HG02623 (cell line): ENCODE measurements around the gene TMA16.
"Not testable (repeated sequence)": the region's sequence is repeated elsewhere in the genome, so short reads cannot be mapped to it uniquely, and the experiment has no call there.

Experiments
- ATAC-seq: cut with Tn5 transposase; IDR thresholded peaks from one replicate; pipeline ENCODE4 v1.9.1; 2021; ENCODE audit warnings: moderate library complexity; ENCODE audit not compliant: unreplicated experiment

TMA16 gene

GRCh38 chr4:163494360-163495241, at the start of gene TMA16:
TSS of gene TMA16 (plus strand) at chr4:163494690. CDS start at chr4:163494802, 112 bp downstream.
- ATAC-seq: peak; percentile 85

DNA sequence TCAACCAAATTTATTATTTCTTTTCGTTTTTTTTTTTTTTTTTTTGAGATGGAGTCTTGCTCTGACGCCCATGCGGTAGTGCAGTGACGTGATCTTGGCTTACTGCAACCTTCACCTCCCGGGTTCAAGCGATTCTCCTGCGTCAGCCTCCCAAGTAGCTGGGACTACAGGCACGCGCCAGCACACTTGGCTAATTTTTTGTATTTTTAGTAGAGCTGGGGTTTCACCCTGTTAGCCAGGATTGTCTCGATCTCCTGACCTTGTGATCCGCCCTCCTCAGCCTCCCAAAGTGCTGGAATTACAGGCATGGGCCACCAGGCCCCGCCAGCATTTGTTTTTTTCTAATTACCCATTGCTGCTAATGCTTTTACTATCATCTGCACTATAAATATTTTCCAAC, 47.5 kb upstream of the TMA16 start:
- ATAC-seq: not testable (repeated sequence)

DNA sequence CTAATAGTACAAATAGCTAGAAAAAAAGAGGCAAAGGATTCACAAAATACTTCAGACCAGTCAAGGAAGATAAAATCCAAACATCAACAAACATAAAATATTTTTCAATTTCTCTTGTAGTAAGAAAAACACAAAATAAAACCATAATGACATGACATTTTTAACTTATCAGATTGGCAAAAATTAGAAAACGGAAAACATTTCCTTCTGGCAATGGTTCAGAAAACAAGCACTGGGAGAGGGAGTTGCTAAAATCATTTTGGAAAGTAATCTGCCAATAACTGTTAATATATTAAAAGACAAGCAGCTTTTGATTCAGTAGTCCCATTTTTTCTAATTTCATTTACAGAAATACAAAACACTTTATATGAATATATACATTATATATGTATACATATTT, 47.0 kb upstream of the TMA16 start:
- ATAC-seq: no peak

DNA sequence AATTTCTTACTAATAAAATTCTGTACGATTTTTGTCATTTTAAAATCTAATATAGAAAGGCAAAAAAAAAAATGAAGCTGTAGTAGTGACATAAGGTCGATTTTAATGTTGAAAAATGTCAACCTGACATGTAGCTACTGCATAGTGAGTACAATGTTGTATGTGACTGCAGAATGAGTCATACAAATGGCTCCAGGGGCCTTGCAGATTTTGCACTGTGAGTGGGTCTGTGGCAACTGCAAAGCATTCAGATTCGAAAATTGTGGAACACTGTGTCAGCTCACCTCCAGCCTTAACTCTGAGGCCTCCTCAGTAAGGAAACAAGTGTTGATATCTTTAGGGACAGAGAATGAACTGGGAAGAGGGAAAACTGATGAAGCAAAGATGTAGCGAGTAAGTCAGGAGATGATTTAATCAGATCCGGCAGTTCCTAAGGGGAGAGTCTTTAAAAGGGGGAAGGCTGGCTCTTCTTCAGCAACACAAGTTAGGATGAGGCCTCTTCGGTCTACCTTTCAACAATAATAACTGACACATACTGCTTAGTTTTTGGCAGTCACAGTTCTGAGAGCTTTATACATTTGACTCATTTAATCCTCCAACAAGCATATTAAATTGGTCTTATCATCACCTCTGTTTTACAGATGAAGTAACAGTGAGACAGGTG, 45.8 kb upstream of the TMA16 start:
- no peak for ATAC-seq

GRCh38 chr4:163462556-163462955, 31.9 kb upstream of the TMA16 start:
- no peak for ATAC-seq

DNA sequence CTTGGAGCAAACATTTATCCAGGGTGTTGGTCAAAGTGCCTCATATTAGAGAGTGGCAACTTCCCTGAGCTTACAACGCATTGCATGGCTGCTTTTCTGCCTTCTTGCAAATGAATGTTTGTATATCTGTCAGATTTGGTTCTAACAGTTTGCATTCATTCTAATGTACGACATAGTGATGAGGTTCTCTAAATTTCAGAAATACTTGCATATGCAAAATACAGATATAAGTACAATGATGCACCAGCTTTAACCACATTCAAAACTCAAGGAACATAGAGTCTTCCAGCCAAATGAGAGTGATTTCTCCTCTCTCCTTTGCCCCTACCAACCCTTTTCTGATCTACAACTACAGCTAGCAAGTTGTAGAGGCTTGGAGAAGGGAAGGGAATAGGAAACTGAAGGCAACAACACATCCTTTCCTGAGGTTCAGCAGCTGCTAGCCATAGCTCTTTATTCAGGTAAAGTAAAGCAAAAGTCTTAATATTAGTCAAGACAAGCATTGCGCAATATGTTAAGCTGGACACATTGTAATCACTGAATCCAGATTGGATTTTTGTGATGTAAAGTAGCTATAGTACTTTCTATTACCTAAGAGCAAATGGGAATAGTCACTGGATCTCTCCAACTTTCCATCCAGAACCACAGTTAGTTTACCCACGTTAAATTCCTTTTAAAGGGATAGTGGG, 27.3 kb upstream of the TMA16 start:
- ATAC-seq: no peak

- no peak for ATAC-seq
These were observed 24.1 kb upstream of the TMA16 start for GRCh38 chr4:163470391-163470790.

GRCh38 chr4:163473130-163473529, 21.4 kb upstream of the TMA16 start:
- no peak for ATAC-seq

- no peak for ATAC-seq
These were observed 20.9 kb upstream of the TMA16 start, which contains the start of gene TKTL2 for GRCh38 chr4:163473576-163473975. TSS of gene TKTL2 (minus strand) at chr4:163473754. CDS start at chr4:163473734, 20 bp downstream.

- ATAC-seq: no peak
These were observed 20.5 kb upstream of the TMA16 start for GRCh38 chr4:163474027-163474426.

DNA sequence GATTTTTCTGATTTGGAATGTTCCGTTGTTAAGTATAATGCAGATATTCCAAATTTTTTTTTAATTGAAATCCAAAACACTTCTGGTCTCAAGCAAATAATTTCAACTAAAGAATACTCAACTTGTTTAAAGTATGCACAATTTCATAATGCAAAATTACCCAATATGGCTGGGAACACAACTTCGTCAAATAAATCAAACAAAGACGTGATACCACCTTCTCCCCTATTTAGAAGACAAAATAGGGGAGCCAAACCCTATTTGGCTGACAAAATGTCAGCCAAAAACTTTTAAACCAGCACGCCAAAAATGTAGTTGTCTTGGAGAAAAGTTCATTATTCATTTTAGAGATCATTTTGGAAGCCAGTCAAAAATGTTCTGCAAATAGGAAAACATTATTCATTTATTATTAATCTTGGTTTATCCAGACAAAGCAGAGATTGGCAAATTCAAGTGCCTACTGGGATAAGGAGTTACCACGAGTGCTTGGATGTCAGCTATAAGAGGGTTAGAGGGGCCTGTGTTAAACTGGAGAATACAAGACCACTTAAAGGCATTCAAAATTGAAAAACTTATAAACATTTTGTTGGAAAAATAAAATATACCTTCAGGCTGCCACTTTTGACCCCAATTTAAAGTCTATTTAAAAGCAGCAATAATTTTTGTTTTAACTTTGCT, 17.6 kb upstream of the TMA16 start:
- no peak for ATAC-seq

DNA sequence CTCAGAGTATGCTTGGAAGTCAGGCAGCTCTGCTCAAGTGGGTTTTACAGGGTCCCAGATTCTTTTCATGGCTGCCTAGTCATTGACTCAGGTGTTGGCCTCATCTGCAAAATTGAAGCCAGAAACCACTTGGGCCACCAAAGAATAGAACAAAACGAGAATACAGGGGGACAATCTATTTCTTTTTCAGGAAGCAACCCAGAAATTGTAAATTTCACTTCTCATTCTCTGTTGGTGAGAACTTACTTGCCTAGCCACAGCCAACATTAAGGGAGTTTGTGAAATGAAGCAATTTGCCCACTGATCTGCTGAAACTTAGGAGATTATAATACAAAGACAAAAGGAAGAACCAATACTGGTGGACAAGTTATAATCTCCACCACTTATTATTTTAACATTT, 12.3 kb upstream of the TMA16 start:
- ATAC-seq: peak; percentile 79

- peak; percentile 35 for ATAC-seq
These were observed 9.6 kb upstream of the TMA16 start for GRCh38 chr4:163484906-163485305.

DNA sequence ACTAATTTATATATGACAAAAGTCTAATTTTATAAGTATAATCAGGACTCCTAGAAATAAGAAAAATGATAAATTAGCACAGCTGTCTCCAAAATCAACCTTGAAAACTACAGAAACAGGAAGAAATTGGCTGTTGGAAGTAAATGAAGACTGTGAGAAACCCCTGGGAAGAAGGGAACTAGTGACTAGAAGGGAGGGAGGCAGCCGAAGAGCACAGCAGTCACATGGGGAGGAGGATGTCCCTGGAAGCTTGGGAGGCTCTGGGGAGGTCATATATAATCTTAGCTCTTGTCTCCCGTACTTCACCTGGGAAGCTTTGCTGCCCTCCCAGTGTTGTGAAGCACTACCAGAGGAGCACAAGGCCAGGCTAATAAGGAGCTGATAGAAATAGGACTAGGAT, 8.9 kb upstream of the TMA16 start:
- ATAC-seq: no peak

DNA sequence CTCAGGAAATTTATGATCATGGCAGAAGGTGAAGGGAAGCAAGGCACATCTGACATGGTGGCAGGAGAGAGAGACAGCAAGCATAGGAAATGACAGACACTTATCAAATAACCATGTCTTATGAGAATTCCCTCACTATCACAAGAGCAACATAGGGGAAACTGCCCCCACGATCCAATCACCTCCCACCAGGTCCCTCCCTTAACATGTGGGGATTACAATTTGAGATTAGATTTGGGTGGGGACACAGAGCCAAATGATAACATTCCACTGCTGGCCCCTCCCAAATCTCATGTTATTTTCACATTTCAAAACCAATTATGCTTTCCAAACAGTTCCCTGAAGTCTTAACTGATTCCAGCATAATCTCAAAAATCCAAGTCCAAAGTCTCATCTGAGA, 8.2 kb upstream of the TMA16 start:
- no peak for ATAC-seq

DNA sequence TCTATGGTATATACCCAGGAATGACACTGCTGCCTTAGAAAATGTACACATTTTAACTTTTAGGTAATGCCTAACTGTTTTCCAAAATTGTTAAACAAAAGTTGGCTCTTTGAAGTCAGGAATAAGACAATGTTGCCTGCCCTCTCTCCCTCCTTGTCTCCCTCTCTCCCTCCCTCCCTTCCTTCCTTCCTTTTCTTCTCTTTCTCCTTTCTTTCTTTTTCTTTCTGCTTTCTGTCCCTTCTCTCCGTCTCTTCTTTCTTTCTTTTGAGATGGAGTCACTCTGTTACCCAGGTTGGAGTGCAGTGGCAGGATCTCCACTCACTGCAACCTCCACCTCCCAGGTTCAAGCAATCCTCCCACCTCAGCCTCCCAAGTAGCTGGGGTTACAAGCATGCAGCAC, 4.6 kb upstream of the TMA16 start:
- ATAC-seq: no peak

- no peak for ATAC-seq
These were observed 1.5 kb upstream of the TMA16 start for GRCh38 chr4:163492951-163493504.

DNA sequence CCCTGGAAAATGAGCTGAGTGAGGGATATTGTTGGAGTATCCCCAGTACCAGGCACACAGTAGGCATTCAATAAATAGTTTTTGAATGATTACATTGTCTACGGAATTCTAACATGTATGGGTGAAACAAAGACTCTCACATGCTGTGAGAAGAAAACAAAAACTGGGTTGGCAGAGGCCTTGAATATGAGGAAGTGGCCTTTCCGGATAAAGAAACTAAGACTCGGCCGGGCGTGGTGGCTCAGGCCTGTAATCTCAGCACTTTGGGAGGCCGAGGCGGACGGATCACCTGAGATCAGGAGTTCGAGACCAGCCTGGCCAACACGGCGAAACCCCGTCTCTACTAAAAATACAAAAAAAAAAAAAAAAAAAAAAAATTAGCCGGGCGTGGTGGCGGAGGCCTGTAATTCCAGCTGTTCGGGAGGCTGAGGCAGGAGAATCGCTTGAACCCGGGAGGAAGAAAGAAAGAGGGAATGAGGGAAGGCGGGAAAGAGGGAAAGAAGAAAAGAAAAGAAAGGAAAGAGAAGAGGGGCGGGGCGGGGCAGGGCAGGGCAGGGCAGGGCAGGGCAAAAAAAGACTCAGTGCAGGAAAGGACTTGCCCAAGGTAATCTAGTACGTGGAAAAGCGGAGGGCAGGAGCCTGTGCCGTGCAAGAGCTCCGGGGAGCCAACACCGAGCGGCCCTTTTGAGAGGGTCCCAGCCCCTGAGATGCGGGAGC, 689 bp upstream of the TMA16 start:
- ATAC-seq: no peak

DNA sequence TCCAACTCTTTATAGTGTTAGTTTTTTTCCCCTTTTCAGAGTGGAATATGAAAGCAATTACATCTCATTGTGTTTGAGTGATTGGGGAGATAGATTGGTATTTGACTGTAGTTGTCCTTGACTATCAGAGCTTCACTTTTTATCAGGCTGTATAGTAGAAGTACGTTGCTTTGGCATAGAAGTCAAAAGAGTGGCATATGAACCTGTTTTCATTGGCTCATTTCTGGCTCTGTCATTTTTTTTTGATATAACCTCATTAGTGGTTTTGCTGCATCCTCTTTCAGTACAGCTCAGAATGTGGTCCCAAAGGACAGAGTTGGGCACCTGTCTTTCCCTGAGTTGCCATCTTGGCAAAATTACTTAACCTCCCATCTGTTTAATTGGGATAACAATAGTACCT, 1.4 kb downstream of the TMA16 start:
- no peak for ATAC-seq

DNA sequence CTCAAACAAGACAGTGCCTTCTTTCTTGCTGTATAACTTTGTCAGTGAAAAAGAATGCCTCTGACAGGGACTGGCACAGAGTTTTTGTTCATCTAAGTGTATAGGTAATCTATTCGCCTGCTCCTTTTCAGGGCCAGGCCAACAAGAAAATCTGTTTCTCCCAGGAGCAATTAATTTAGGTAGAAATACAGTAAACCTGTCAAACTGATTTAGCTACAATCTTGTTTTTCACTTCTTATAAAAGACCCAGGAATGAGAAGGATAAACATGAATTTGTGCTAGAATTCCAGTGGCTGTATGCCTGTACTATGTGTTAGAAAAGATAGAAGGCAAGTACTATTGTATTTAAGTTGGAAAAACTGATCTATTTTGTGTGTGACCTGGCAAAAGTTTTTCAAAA, 6.1 kb downstream of the TMA16 start:
- ATAC-seq: no peak
